H1 (cell line): ENCODE measurements around the gene FLT3. TPM values are rescaled to one million over a fixed set of nuclear protein-coding genes. Genes with fewer than 3 reads are reported as not detected.

Experiments used
- CTCF ChIA-PET: fragments of 300-600 bp; sonication (Branson Sonifier 250); formaldehyde crosslinking; loops from one replicate; lab custom pipeline; 2021; ENCODE audit not compliant: partially characterized antibody; lab: Charles Lee
- POLR2A ChIA-PET: fragments of 300-600 bp; sonication (Branson Sonifier 250); formaldehyde crosslinking; loops from one replicate; lab custom pipeline; 2021; ENCODE audit warnings: inconsistent platforms; ENCODE audit not compliant: partially characterized antibody; lab: Charles Lee
- DNase-seq, 2 experiments: peaks; one replicate each; pipeline versions ENCODE4 v3.0.0 to v3.0.0-alpha.2; 2010 to 2022; ENCODE audit warnings: low spot score in 2 of 2, low read depth in 1 of 2, mixed read lengths in 1 of 2
- FAIRE-seq: peaks from 2 replicates; lab custom pipeline; 2011; peaks lifted over from hg19 to GRCh38; lab: Jason Lieb, UNC
- H2AFZ ChIP-seq: 2 replicates; pipeline ENCODE4 v1.8.1; 2012; ENCODE audit warnings: low read length, inconsistent platforms
- H2AK5ac ChIP-seq: 2 replicates; pipeline ENCODE4 v1.6.1; 2013; ENCODE audit warnings: low read depth, low read length
- H2BK120ac ChIP-seq: replicated peaks from 2 replicates; pipeline ENCODE3; 2013; ENCODE audit warnings: low read depth, low read length, inconsistent platforms
- H2BK12ac ChIP-seq: 2 replicates; pipeline ENCODE4 v1.6.1; 2013; ENCODE audit warnings: low read depth, low read length
- H2BK15ac ChIP-seq: 2 replicates; pipeline ENCODE4 v1.6.1; 2013; ENCODE audit warnings: low read length
- H2BK20ac ChIP-seq: 2 replicates; pipeline ENCODE4 v1.6.1; 2013; ENCODE audit warnings: low read length
- H2BK5ac ChIP-seq: 2 replicates; pipeline ENCODE4 v1.6.1; 2013; ENCODE audit warnings: low read depth, low read length
- H3K14ac ChIP-seq: 2 replicates; pipeline ENCODE4 v1.6.1; 2013; ENCODE audit warnings: inconsistent platforms; ENCODE audit not compliant: insufficient read length
- H3K18ac ChIP-seq: 2 replicates; pipeline ENCODE4 v1.6.1; 2013; ENCODE audit warnings: low read length; ENCODE audit errors: extremely low read depth
- H3K23ac ChIP-seq: 2 replicates; pipeline ENCODE4 v1.6.1; 2013; ENCODE audit warnings: inconsistent platforms; ENCODE audit not compliant: insufficient read length
- H3K23me2 ChIP-seq: 2 replicates; pipeline ENCODE4 v1.6.1; 2013; ENCODE audit warnings: low read depth, low read length
- H3K27ac ChIP-seq: 2 replicates; pipeline ENCODE4 v1.6.1; 2011; ENCODE audit warnings: low read depth, low read length, inconsistent platforms
- H3K27me3 ChIP-seq, 4 experiments: replicated peaks in 1 of 4; 1 replicate in 1 of 4; 2 replicates in 3 of 4; pipeline versions ENCODE4 v1.6.1 to v1.8.1; 2011 to 2013; ENCODE audit warnings: low read length in 3 of 4, mild to moderate bottlenecking in 3 of 4, inconsistent platforms in 2 of 4, mixed read lengths in 2 of 4, moderate library complexity in 1 of 4; ENCODE audit not compliant: control insufficient read depth in 3 of 4, insufficient read depth in 3 of 4; ENCODE audit errors: extremely low read depth in 1 of 4
- H3K36me3 ChIP-seq, 4 experiments: 2 replicates each; pipeline versions ENCODE4 v1.6.1 to v1.8.1; 2011 to 2013; ENCODE audit warnings: mild to moderate bottlenecking in 4 of 4, low read length in 3 of 4, moderate library complexity in 2 of 4, control low read depth in 1 of 4, inconsistent platforms in 1 of 4; ENCODE audit not compliant: insufficient read depth in 4 of 4, control insufficient read depth in 2 of 4
- H3K4ac ChIP-seq: replicated peaks from 2 replicates; pipeline ENCODE3; 2013; ENCODE audit warnings: low read length, low read depth, mixed read lengths, inconsistent platforms; ENCODE audit not compliant: insufficient read length
- H3K4me1 ChIP-seq, 4 experiments: replicated peaks in 1 of 4; 1 replicate in 1 of 4; 2 replicates in 3 of 4; pipeline versions ENCODE4 v1.6.1 to v1.8.1; 2011 to 2013; ENCODE audit warnings: low read length in 3 of 4, inconsistent platforms in 2 of 4, mixed read lengths in 1 of 4; ENCODE audit not compliant: insufficient read depth in 4 of 4, control insufficient read depth in 3 of 4
- H3K4me2 ChIP-seq, 2 experiments: 2 replicates each; pipeline versions ENCODE4 v1.6.1 to v1.8.1; 2011 to 2013; ENCODE audit warnings: low read depth in 2 of 2, low read length in 2 of 2, control low read depth in 1 of 2, inconsistent platforms in 1 of 2, mild to moderate bottlenecking in 1 of 2; ENCODE audit not compliant: insufficient read depth in 1 of 2
- H3K4me3 ChIP-seq, 4 experiments: fragments of 200-600, 300-600 bp in 1 of 4; sonication (generic), shearing (Covaris generic), sonication (Bioruptor Twin) in 1 of 4; 2 replicates each; pipeline versions ENCODE4 v1.5.1 to v1.8.1; 2011 to 2016; ENCODE audit warnings: low read length in 4 of 4, low read depth in 3 of 4, control low read depth in 2 of 4, inconsistent platforms in 2 of 4, mild to moderate bottlenecking in 2 of 4, mixed read lengths in 1 of 4, moderate library complexity in 1 of 4; ENCODE audit not compliant: insufficient read depth in 2 of 4; ENCODE audit errors: extremely low read depth in 1 of 4
- H3K56ac ChIP-seq: replicated peaks from 2 replicates; pipeline ENCODE3; 2013; ENCODE audit warnings: low read depth, mild to moderate bottlenecking, mixed read lengths, low read length, inconsistent platforms; ENCODE audit not compliant: insufficient read length
- H3K79me1 ChIP-seq: 2 replicates; pipeline ENCODE4 v1.6.1; 2013; ENCODE audit warnings: low read depth, low read length, control low read depth
- H3K79me2 ChIP-seq, 2 experiments: 2 replicates each; pipeline versions ENCODE4 v1.6.1 to v1.8.1; 2012 to 2013; ENCODE audit warnings: low read length in 2 of 2, mild to moderate bottlenecking in 2 of 2, inconsistent platforms in 1 of 2; ENCODE audit not compliant: insufficient read depth in 2 of 2, control insufficient read depth in 1 of 2
- H3K9ac ChIP-seq, 4 experiments: replicated peaks in 1 of 4; 1 replicate in 1 of 4; 2 replicates in 3 of 4; pipeline versions ENCODE4 v1.6.1 to v1.8.1; 2011 to 2013; ENCODE audit warnings: low read depth in 3 of 4, low read length in 3 of 4, control low read depth in 2 of 4, mild to moderate bottlenecking in 2 of 4, moderate library complexity in 2 of 4, inconsistent platforms in 1 of 4; ENCODE audit errors: extremely low read depth in 1 of 4
- H3K9me3 ChIP-seq, 2 experiments: 2 replicates each; pipeline versions ENCODE4 v1.6.1 to v1.8.1; 2012 to 2013; ENCODE audit warnings: mild to moderate bottlenecking in 2 of 2, moderate library complexity in 2 of 2, control low read depth in 1 of 2, inconsistent platforms in 1 of 2, low read depth in 1 of 2, low read length in 1 of 2, mixed read lengths in 1 of 2; ENCODE audit not compliant: insufficient read depth in 2 of 2
- H4K20me1 ChIP-seq, 2 experiments: replicated peaks in 1 of 2; 2 replicates each; pipeline versions ENCODE3 to v1.8.1; 2011 to 2013; ENCODE audit warnings: inconsistent platforms in 2 of 2, low read length in 2 of 2, mild to moderate bottlenecking in 1 of 2; ENCODE audit not compliant: insufficient read depth in 2 of 2, control insufficient read depth in 1 of 2
- H4K5ac ChIP-seq: 2 replicates; pipeline ENCODE4 v1.6.1; 2013; ENCODE audit warnings: low read length, low read depth, mixed read lengths, inconsistent platforms; ENCODE audit not compliant: insufficient read length
- H4K8ac ChIP-seq: 2 replicates; pipeline ENCODE4 v1.8.0; 2013; ENCODE audit warnings: mild to moderate bottlenecking, moderate library complexity, low read length, inconsistent platforms; ENCODE audit not compliant: insufficient read depth; ENCODE audit errors: extremely low read depth
- H4K91ac ChIP-seq: replicated peaks from 2 replicates; pipeline ENCODE3; 2013; ENCODE audit warnings: low read length, mixed read lengths, inconsistent platforms; ENCODE audit not compliant: insufficient read length
- NRF1 ChIP-seq: IDR thresholded peaks from 2 replicates; pipeline ENCODE4 v1.6.1; 2011; ENCODE audit warnings: mild to moderate bottlenecking, low read depth, low read length, improper control_type of control experiment
- WGBS, 2 experiments: shearing (Covaris generic) in 1 of 2; methylation state at CpG; one replicate each; pipeline versions ENCODE4 v1.1.6 to v1.1.7; 2013 to 2015; ENCODE audit warnings: low lambda C conversion rate in 2 of 2, mixed read lengths in 2 of 2, inconsistent platforms in 1 of 2, low coverage in 1 of 2, missing lambda C conversion rate in 1 of 2; ENCODE audit not compliant: insufficient replicate concordance in 2 of 2, insufficient coverage in 1 of 2, insufficient read length in 1 of 2; ENCODE audit errors: extremely low coverage in 1 of 2, missing lambda C conversion rate in 1 of 2; 5-methylcytosine and 5-hydroxymethylcytosine counted together
- polyA plus RNA-seq, 7 experiments: library from polyadenylated mRNA; depleted of rRNA in 3 of 7; stranded (reverse) in 5 of 7; unstranded in 2 of 7; fragments of >200 nt in 5 of 7; fragments of 200-250 nt in 2 of 7; gene quantifications; 1 replicate in 5 of 7; 2 replicates in 1 of 7; 4 replicates in 1 of 7; pipeline versions ENCODE4 v1.2.1 to v1.2.3, GENCODE V29; 2011 to 2013; ENCODE audit warnings: missing spikeins in 2 of 7, mixed read lengths in 2 of 7
- total RNA-seq: library from RNA; stranded (reverse); fragmentation: NEBNext Ultra II Directional; extraction: Animal tissue kit (Norgen Biotek cat#: 25700); gene quantifications from 2 replicates; pipeline ENCODE4 v1.2.1, GENCODE V29; 2021
- TF ChIP-seq, protein P1 (sequence below), 3 experiments: IDR thresholded peaks; 1 replicate in 2 of 3; 2 replicates in 1 of 3; pipeline versions ENCODE4 v1.5.1 to v1.6.1; 2011; ENCODE audit warnings: low read length in 3 of 3, mild to moderate bottlenecking in 3 of 3, inconsistent platforms in 2 of 3, low read depth in 1 of 3, moderate library complexity in 1 of 3; ENCODE audit not compliant: insufficient read depth in 1 of 3; ENCODE audit errors: control extremely low read depth in 1 of 3

FLT3 gene
- total and polyA plus RNA-seq, 2 of the 8 experiments (the other 6 are each of a cell fraction or from before 2014, with no cell fraction given) = 0.44 to 0.71 TPM

DNA sequence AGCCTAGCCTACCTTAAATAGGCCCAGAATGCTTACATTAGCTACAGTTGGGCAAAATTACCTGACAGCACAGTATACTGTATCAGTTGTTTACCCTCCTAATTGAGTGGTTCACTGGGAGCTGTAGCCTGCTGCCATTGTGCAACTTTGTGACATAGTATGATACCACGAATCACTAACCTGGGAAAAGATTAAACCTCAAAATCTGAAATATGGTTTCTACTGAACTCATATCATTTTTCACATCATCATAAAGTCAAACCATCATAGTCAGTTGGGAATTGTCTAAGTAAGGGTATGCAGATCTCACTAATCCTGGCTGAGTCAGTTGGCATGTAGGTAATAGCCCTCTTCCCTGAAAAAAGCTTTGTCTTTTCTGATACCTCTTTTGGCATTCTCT is 47.1 kb upstream of the FLT3 start:
- H3K27ac ChIP-seq = no peak overlapping the region
- H4K5ac ChIP-seq = no peak overlapping the region
- H3K4ac ChIP-seq = no peak overlapping the region
- no peak overlapping the region for H3K4me2 ChIP-seq
- no peak overlapping the region for H2BK12ac ChIP-seq
- no peaks in the 10 kb centered on the region for H3K9me3 ChIP-seq
- ChIA-PET POLR2A (interaction anchor here (0.8 to 1.8 kb wide), 5 partner anchors 9 to 33 kb away, joined by 3 to 4 read pairs (median 3); no protein-coding TSS in a partner anchor), CTCF (interaction anchor here (1.2 to 1.7 kb wide), 2 partner anchors 9 to 21 kb away, joined by 3 to 5 read pairs; partner anchors contain the start of gene PAN3)
- no peak overlapping the region for H3K23ac ChIP-seq
- H2BK20ac ChIP-seq = no peak overlapping the region
- peaks cover 0 to 6% (median 0%) of the 10 kb centered on the region in 4 experiments; a peak in 1 of 8 replicates for H3K36me3 ChIP-seq
- H4K20me1 ChIP-seq = peaks cover 1 to 9% of the 10 kb centered on the region in 2 experiments
- peaks cover 0 to 7% (median 0%) of the 10 kb centered on the region in 4 experiments; a peak in 1 of 7 replicates for H3K4me1 ChIP-seq
- no peaks in the 10 kb centered on the region; the same call in 1 of the 2 replicates for H3K79me1 ChIP-seq
- H2BK15ac ChIP-seq = no peak overlapping the region
- no peak overlapping the region for H4K91ac ChIP-seq
- no peak overlapping the region for H3K56ac ChIP-seq
- H3K9ac ChIP-seq = no peak overlapping the region
- no peaks in the 10 kb centered on the region for H3K27me3 ChIP-seq
- TF ChIP-seq NRF1 = no peak
- TF ChIP-seq, protein P1, sequence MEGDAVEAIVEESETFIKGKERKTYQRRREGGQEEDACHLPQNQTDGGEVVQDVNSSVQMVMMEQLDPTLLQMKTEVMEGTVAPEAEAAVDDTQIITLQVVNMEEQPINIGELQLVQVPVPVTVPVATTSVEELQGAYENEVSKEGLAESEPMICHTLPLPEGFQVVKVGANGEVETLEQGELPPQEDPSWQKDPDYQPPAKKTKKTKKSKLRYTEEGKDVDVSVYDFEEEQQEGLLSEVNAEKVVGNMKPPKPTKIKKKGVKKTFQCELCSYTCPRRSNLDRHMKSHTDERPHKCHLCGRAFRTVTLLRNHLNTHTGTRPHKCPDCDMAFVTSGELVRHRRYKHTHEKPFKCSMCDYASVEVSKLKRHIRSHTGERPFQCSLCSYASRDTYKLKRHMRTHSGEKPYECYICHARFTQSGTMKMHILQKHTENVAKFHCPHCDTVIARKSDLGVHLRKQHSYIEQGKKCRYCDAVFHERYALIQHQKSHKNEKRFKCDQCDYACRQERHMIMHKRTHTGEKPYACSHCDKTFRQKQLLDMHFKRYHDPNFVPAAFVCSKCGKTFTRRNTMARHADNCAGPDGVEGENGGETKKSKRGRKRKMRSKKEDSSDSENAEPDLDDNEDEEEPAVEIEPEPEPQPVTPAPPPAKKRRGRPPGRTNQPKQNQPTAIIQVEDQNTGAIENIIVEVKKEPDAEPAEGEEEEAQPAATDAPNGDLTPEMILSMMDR (IDR thresholded peaks at IDR 0.05; ENCODE audit: control extremely low read depth in 1 of 3, insufficient read depth in 1 of 3, low read depth in 1 of 3, low read length in 3 of 3) = no peak
- no peak overlapping the region for H3K18ac ChIP-seq
- no peak overlapping the region for H3K4me3 ChIP-seq
- H2AK5ac ChIP-seq = no peak overlapping the region
- no peak overlapping the region for H2BK5ac ChIP-seq
- H3K79me2 ChIP-seq = peaks cover 46 to 97% of the 10 kb centered on the region in 2 experiments
- H4K8ac ChIP-seq = no peak overlapping the region
- FAIRE-seq (no peak), DNase-seq (no peak)
- no peaks in the 10 kb centered on the region for H3K23me2 ChIP-seq
- no peak overlapping the region for H3K14ac ChIP-seq
- no peak overlapping the region for H2AFZ ChIP-seq
- H2BK120ac ChIP-seq = no peak overlapping the region
- 88% methylated on average over 1 of the region's 1 CpG; no CpG with 5 or more reads in 1 of the 2 experiments for WGBS, 2 experiments
